NCI-H510A treated with DMSO at 0.1 percent for 48 hours (cell line): ENCODE measurements around the gene COL11A1.
"Not testable (repeated sequence)": the region's sequence is repeated elsewhere in the genome, so short reads cannot be mapped to it uniquely, and the experiment has no call there.

Experiments
- DNase-seq: peaks from one replicate; lab custom pipeline; 2025; lab: John Stamatoyannopoulos, UW

Gene COL11A1

GRCh38 chr1:102834688-102835320 is 273.5 kb downstream of the COL11A1 start:
- no peak for DNase-seq

GRCh38 chr1:102833151-102833550 is 275.2 kb downstream of the COL11A1 start:
- no peak for DNase-seq

GRCh38 chr1:102826706-102827105 is 281.6 kb downstream of the COL11A1 start:
- DNase-seq: not testable (repeated sequence)
